Endothelial cell of umbilical vein (primary cell): ENCODE results near the gene LYRM4. TPM values are rescaled to one million over a fixed set of nuclear protein-coding genes. Genes with fewer than 3 reads are reported as not detected.

ENCODE experiments used
- BruUV-seq: library from RNA; stranded (reverse); fragments of 400-500 nt; replicated peaks from 2 replicates; lab custom pipeline; 2021; lab: Mats Ljungman, UMichigan
- CTCF ChIA-PET: fragments of 300-600, 350-600 bp; sonication (Branson Sonifier 250); formaldehyde crosslinking; loops from one replicate; lab custom pipeline; 2021; ENCODE audit warnings: antibody characterized with exemption, inconsistent platforms; lab: Charles Lee
- POLR2A ChIA-PET: fragments of 300-600, 350-600 bp; sonication (Branson Sonifier 250); formaldehyde crosslinking; loops from one replicate; lab custom pipeline; 2021; ENCODE audit warnings: antibody characterized with exemption, inconsistent platforms; lab: Charles Lee
- DNase-seq: peaks from one replicate; pipeline ENCODE4 v3.0.0-alpha.2; 2011; ENCODE audit warnings: low read depth, low spot score
- FAIRE-seq: peaks from 2 replicates; lab custom pipeline; 2011; peaks lifted over from hg19 to GRCh38; lab: Jason Lieb, UNC
- H2AFZ ChIP-seq: 2 replicates; pipeline ENCODE4 v1.6.0; 2012; ENCODE audit warnings: low read depth, low read length, control low read depth, inconsistent platforms
- H3K27ac ChIP-seq: 2 replicates; pipeline ENCODE4 v1.5.1; 2011; ENCODE audit warnings: low read depth, mild to moderate bottlenecking, control low read depth, low read length, moderate library complexity; ENCODE audit not compliant: insufficient read depth
- H3K27me3 ChIP-seq, 2 experiments: 2 replicates each; pipeline versions ENCODE4 v1.6.0 to v1.6.1; 2011; ENCODE audit warnings: low read length in 2 of 2, mixed read lengths in 1 of 2; ENCODE audit not compliant: control insufficient read depth in 2 of 2, insufficient read depth in 2 of 2
- H3K36me3 ChIP-seq, 2 experiments: 2 replicates in 1 of 2; 3 replicates in 1 of 2; pipeline ENCODE4 v1.5.1; 2011; ENCODE audit warnings: low read length in 2 of 2, mild to moderate bottlenecking in 1 of 2, moderate library complexity in 1 of 2; ENCODE audit not compliant: control insufficient read depth in 2 of 2, insufficient read depth in 2 of 2; ENCODE audit errors: extremely low read depth in 1 of 2
- H3K4me1 ChIP-seq: 3 replicates; pipeline ENCODE4 v1.5.1; 2011; ENCODE audit warnings: mild to moderate bottlenecking, low read length; ENCODE audit not compliant: control insufficient read depth, insufficient read depth; ENCODE audit errors: extremely low read depth
- H3K4me2 ChIP-seq: 2 replicates; pipeline ENCODE4 v1.6.1; 2011; ENCODE audit warnings: low read length, control low read depth, mixed read lengths; ENCODE audit not compliant: insufficient read depth
- H3K4me3 ChIP-seq, 3 experiments: fragments of 200-600 bp in 1 of 3; sonication (generic), shearing (Covaris generic) in 1 of 3; replicated peaks in 1 of 3; 2 replicates each; pipeline ENCODE4 v1.5.1; 2011 to 2016; ENCODE audit warnings: control low read depth in 3 of 3, low read length in 3 of 3, mild to moderate bottlenecking in 2 of 3, inconsistent platforms in 1 of 3, low read depth in 1 of 3, moderate library complexity in 1 of 3; ENCODE audit not compliant: insufficient read depth in 1 of 3
- H3K79me2 ChIP-seq: 2 replicates; pipeline ENCODE4 v1.6.0; 2012; ENCODE audit warnings: low read length, inconsistent platforms; ENCODE audit not compliant: control insufficient read depth, insufficient read depth
- H3K9ac ChIP-seq: replicated peaks from 2 replicates; pipeline ENCODE3; 2011; ENCODE audit warnings: low read length, control low read depth; ENCODE audit not compliant: insufficient read depth; ENCODE audit errors: extremely low read depth
- H3K9me1 ChIP-seq: replicated peaks from 3 replicates; pipeline ENCODE4 v1.6.0; 2011; ENCODE audit warnings: mild to moderate bottlenecking, low read length; ENCODE audit not compliant: control insufficient read depth, insufficient read depth; ENCODE audit errors: extremely low read depth
- H3K9me3 ChIP-seq: replicated peaks from 2 replicates; pipeline ENCODE4 v1.5.1; 2012; ENCODE audit warnings: low read length, inconsistent platforms; ENCODE audit not compliant: control insufficient read depth, insufficient read depth
- H4K20me1 ChIP-seq: replicated peaks from 2 replicates; pipeline ENCODE3; 2011; ENCODE audit warnings: mild to moderate bottlenecking, low read length; ENCODE audit not compliant: control insufficient read depth, insufficient read depth; ENCODE audit errors: extremely low read depth
- CTCF ChIP-seq, 2 donors: IDR thresholded peaks; 1 replicate in 1 of 2; 2 replicates in 1 of 2; pipeline ENCODE4 v1.5.1; 2011; ENCODE audit warnings: low read length in 2 of 2, mild to moderate bottlenecking in 2 of 2, moderate library complexity in 2 of 2, control low read depth in 1 of 2, inconsistent platforms in 1 of 2, low read depth in 1 of 2; ENCODE audit not compliant: insufficient read depth in 1 of 2; ENCODE audit errors: extremely low read depth in 1 of 2
- EZH2 ChIP-seq: IDR thresholded peaks from 2 replicates; pipeline ENCODE4 v1.6.1; 2012; ENCODE audit warnings: borderline replicate concordance, low read depth, mild to moderate bottlenecking, moderate library complexity, low read length, inconsistent platforms; ENCODE audit not compliant: severe bottlenecking
- FOS ChIP-seq: IDR thresholded peaks from 2 replicates; pipeline ENCODE4 v1.6.1; 2011; ENCODE audit warnings: mild to moderate bottlenecking, low read length, moderate library complexity, borderline replicate concordance; ENCODE audit not compliant: insufficient read depth
- GATA2 ChIP-seq: IDR thresholded peaks from 2 replicates; pipeline ENCODE4 v1.7.0; 2011; ENCODE audit warnings: low read depth, mild to moderate bottlenecking, moderate library complexity, mixed read lengths, low read length; ENCODE audit not compliant: insufficient read length, insufficient read depth
- JUN ChIP-seq: IDR thresholded peaks from 2 replicates; pipeline ENCODE4 v1.6.1; 2011; ENCODE audit warnings: borderline replicate concordance, low read depth; ENCODE audit not compliant: insufficient read length, insufficient read depth
- MAX ChIP-seq: IDR thresholded peaks from 2 replicates; pipeline ENCODE4 v1.6.1; 2011; ENCODE audit not compliant: insufficient read depth, insufficient read length
- POLR2A ChIP-seq: IDR thresholded peaks from 2 replicates; pipeline ENCODE4 v1.6.1; 2012; ENCODE audit warnings: low read depth, mild to moderate bottlenecking, control low read depth, low read length
- POLR2AphosphoS5 ChIP-seq: IDR thresholded peaks from 2 replicates; pipeline ENCODE4 v1.6.1; 2012; ENCODE audit warnings: low read depth, mild to moderate bottlenecking, control low read depth, low read length, moderate library complexity; ENCODE audit not compliant: insufficient read depth
- dilution Hi-C: fragments of 300-500 bp; cut with MboI; formaldehyde crosslinking; loops from one replicate; pipeline ENCODE4 v1.15.0; 2019; ENCODE audit warnings: low sequenced_read_pairs; ENCODE audit not compliant: extremely low pct_ligation_motif_present
- intact Hi-C: fragments of 100-400 bp; cut with micrococcal nuclease; formaldehyde crosslinking; loops from one replicate; pipeline ENCODE4 v1.10.0; 2022
- polyA plus RNA-seq, 4 experiments: library from polyadenylated mRNA; depleted of rRNA in 3 of 4; stranded (reverse) in 3 of 4; unstranded in 1 of 4; fragments of >200 nt; gene quantifications; 2 replicates each; pipeline versions ENCODE4 v1.2.1 to v1.2.3, GENCODE V29; 2011 to 2012; ENCODE audit warnings: missing spikeins in 1 of 4
- total RNA-seq: library from RNA; stranded (reverse); gene quantifications from 2 replicates; pipeline ENCODE4 v1.2.3, GENCODE V29; 2021

The LYRM4 gene
- total and polyA plus RNA-seq, 2 donors (not counting 3 experiments of a cell fraction or from before 2014, with no cell fraction given): 39.5 to 44.0 TPM

- BruUV-seq: no TSS peak
- no peaks in the 10 kb centered on the region for H3K9me1 ChIP-seq
- H3K9me3 ChIP-seq: no peaks in the 10 kb centered on the region
- CTCF ChIA-PET: interaction anchor here (1.6 to 2.5 kb wide), 2 partner anchors 230 to 253 kb away, joined by 6 to 9 read pairs; no protein-coding TSS in a partner anchor
- DNase-seq: no peak
- H4K20me1 ChIP-seq: no peaks in the 10 kb centered on the region
- no peak overlapping the region for H2AFZ ChIP-seq
- POLR2A ChIA-PET: no interaction called here
- no peak overlapping the region for H3K4me2 ChIP-seq
- TF ChIP-seq GATA2 (no peak), MAX (no peak), JUN (no peak), POLR2A (no peak), EZH2 (no peak), POLR2AphosphoS5 (no peak), FOS (no peak), CTCF (IDR thresholded peaks at IDR 0.05; ENCODE audit: extremely low read depth in 1 of 2, insufficient read depth in 1 of 2, low read depth in 1 of 2, low read length in 2 of 2) (no peak)
- no peaks in the 10 kb centered on the region for H3K79me2 ChIP-seq
- no peaks in the 10 kb centered on the region for H3K4me1 ChIP-seq
- H3K9ac ChIP-seq: no peak overlapping the region
- intact Hi-C loops (no loop called here), dilution Hi-C loops (no loop called here)
- H3K27me3 ChIP-seq: no peaks in the 10 kb centered on the region
- H3K27ac ChIP-seq: no peak overlapping the region
- H3K36me3 ChIP-seq: no peaks in the 10 kb centered on the region
- H3K4me3 ChIP-seq: no peak overlapping the region
- no peak for FAIRE-seq
Measured at GRCh38 chr6:5149891-5150290, 110.9 kb downstream of the LYRM4 start.
